ENCODE measurements around the gene SLC9A4.

SLC9A4 gene

DNA sequence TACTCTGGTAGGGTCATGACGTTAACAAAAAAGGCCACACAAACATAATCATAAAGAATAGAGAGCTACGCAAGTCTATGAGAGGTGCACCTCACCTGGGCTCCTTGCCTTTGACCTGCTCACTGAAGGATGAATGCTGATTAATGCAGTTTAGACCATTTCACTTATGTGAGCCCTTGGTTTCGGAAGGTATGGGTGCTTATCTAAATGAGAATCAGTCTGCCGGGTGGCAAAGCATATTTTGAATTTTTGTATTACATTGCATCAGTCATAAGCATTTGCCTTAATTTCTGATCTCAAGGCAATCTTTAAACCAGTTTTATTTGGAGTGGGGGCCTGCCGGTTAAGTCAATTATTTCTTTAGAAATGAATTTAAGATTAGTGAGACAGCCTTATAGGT is 42.8 kb downstream of the SLC9A4 start:
- no peak for ATAC-seq
- TF ChIP-seq, protein P1, sequence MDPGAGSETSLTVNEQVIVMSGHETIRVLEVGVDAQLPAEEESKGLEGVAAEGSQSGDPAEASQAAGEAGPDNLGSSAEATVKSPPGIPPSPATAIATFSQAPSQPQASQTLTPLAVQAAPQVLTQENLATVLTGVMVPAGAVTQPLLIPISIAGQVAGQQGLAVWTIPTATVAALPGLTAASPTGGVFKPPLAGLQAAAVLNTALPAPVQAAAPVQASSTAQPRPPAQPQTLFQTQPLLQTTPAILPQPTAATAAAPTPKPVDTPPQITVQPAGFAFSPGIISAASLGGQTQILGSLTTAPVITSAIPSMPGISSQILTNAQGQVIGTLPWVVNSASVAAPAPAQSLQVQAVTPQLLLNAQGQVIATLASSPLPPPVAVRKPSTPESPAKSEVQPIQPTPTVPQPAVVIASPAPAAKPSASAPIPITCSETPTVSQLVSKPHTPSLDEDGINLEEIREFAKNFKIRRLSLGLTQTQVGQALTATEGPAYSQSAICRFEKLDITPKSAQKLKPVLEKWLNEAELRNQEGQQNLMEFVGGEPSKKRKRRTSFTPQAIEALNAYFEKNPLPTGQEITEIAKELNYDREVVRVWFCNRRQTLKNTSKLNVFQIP (CRISPR knock-in tag; IDR thresholded peaks at IDR 0.05; ENCODE audit: borderline replicate concordance, low read depth) = no peak
- TF ChIP-seq ZNF70 (CRISPR knock-in tag; IDR thresholded peaks at IDR 0.05) (no peak), ARNTL (CRISPR knock-in tag; IDR thresholded peaks at IDR 0.05; ENCODE audit: borderline replicate concordance, low read depth) (no peak), RARB (CRISPR knock-in tag; IDR thresholded peaks at IDR 0.05) (no peak), OSR1 (CRISPR knock-in tag; IDR thresholded peaks at IDR 0.05) (no peak), ZC3H10 (CRISPR knock-in tag; IDR thresholded peaks at IDR 0.05) (no peak), CSDC2 (CRISPR knock-in tag; IDR thresholded peaks at IDR 0.05) (no peak), GLIS3 (CRISPR knock-in tag; IDR thresholded peaks at IDR 0.05) (no peak)

DNA sequence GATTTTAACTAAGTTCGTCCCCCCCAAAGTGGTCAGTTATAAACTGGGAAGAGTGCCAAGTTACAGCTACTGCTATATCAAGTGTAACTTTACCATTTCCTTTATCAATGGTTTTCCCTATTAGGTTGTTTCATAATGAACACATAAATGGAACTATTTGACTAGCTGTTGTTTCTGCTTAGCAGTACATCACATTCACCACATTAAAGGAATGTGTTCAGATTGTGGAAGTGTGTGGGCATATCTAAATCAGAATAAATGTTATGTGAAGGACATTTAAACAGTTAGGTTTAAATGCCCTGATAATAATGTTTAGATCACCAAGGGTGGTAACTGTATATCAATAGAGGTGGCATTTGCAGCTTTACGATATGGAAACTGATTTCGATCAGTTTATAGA is 45.1 kb downstream of the SLC9A4 start:
- TF ChIP-seq, protein P2, sequence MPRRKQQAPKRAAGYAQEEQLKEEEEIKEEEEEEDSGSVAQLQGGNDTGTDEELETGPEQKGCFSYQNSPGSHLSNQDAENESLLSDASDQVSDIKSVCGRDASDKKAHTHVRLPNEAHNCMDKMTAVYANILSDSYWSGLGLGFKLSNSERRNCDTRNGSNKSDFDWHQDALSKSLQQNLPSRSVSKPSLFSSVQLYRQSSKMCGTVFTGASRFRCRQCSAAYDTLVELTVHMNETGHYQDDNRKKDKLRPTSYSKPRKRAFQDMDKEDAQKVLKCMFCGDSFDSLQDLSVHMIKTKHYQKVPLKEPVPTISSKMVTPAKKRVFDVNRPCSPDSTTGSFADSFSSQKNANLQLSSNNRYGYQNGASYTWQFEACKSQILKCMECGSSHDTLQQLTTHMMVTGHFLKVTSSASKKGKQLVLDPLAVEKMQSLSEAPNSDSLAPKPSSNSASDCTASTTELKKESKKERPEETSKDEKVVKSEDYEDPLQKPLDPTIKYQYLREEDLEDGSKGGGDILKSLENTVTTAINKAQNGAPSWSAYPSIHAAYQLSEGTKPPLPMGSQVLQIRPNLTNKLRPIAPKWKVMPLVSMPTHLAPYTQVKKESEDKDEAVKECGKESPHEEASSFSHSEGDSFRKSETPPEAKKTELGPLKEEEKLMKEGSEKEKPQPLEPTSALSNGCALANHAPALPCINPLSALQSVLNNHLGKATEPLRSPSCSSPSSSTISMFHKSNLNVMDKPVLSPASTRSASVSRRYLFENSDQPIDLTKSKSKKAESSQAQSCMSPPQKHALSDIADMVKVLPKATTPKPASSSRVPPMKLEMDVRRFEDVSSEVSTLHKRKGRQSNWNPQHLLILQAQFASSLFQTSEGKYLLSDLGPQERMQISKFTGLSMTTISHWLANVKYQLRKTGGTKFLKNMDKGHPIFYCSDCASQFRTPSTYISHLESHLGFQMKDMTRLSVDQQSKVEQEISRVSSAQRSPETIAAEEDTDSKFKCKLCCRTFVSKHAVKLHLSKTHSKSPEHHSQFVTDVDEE (CRISPR knock-in tag; IDR thresholded peaks at IDR 0.05) = no peak
- TF ChIP-seq TOX (CRISPR knock-in tag; IDR thresholded peaks at IDR 0.05; ENCODE audit: borderline replicate concordance) (no peak), ISL1 (CRISPR knock-in tag; IDR thresholded peaks at IDR 0.05) (no peak), SNAI2 (CRISPR knock-in tag; IDR thresholded peaks at IDR 0.05) (no peak), OSR1 (CRISPR knock-in tag; IDR thresholded peaks at IDR 0.05) (no peak), ZNF565 (CRISPR knock-in tag; conservative IDR thresholded peaks at IDR 0.05; ENCODE audit: low read depth) (no peak), BACH2 (CRISPR knock-in tag; IDR thresholded peaks at IDR 0.05; ENCODE audit: borderline replicate concordance) (no peak), CSDC2 (CRISPR knock-in tag; IDR thresholded peaks at IDR 0.05) (no peak), ZFP3 (CRISPR knock-in tag; IDR thresholded peaks at IDR 0.05) (no peak)
- TF ChIP-seq, protein P3, sequence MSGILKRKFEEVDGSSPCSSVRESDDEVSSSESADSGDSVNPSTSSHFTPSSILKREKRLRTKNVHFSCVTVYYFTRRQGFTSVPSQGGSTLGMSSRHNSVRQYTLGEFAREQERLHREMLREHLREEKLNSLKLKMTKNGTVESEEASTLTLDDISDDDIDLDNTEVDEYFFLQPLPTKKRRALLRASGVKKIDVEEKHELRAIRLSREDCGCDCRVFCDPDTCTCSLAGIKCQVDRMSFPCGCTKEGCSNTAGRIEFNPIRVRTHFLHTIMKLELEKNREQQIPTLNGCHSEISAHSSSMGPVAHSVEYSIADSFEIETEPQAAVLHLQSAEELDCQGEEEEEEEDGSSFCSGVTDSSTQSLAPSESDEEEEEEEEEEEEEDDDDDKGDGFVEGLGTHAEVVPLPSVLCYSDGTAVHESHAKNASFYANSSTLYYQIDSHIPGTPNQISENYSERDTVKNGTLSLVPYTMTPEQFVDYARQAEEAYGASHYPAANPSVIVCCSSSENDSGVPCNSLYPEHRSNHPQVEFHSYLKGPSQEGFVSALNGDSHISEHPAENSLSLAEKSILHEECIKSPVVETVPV (CRISPR knock-in tag; IDR thresholded peaks at IDR 0.05) = no peak
- TF ChIP-seq, protein P4, sequence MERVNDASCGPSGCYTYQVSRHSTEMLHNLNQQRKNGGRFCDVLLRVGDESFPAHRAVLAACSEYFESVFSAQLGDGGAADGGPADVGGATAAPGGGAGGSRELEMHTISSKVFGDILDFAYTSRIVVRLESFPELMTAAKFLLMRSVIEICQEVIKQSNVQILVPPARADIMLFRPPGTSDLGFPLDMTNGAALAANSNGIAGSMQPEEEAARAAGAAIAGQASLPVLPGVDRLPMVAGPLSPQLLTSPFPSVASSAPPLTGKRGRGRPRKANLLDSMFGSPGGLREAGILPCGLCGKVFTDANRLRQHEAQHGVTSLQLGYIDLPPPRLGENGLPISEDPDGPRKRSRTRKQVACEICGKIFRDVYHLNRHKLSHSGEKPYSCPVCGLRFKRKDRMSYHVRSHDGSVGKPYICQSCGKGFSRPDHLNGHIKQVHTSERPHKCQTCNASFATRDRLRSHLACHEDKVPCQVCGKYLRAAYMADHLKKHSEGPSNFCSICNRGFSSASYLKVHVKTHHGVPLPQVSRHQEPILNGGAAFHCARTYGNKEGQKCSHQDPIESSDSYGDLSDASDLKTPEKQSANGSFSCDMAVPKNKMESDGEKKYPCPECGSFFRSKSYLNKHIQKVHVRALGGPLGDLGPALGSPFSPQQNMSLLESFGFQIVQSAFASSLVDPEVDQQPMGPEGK (CRISPR knock-in tag; IDR thresholded peaks at IDR 0.05; ENCODE audit: borderline replicate concordance) = no peak
- TF ChIP-seq, protein P5, sequence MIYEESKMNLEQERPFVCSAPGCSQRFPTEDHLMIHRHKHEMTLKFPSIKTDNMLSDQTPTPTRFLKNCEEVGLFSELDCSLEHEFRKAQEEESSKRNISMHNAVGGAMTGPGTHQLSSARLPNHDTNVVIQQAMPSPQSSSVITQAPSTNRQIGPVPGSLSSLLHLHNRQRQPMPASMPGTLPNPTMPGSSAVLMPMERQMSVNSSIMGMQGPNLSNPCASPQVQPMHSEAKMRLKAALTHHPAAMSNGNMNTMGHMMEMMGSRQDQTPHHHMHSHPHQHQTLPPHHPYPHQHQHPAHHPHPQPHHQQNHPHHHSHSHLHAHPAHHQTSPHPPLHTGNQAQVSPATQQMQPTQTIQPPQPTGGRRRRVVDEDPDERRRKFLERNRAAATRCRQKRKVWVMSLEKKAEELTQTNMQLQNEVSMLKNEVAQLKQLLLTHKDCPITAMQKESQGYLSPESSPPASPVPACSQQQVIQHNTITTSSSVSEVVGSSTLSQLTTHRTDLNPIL (CRISPR knock-in tag; IDR thresholded peaks at IDR 0.05; ENCODE audit: low read depth) = no peak
- ATAC-seq = no peak

DNA sequence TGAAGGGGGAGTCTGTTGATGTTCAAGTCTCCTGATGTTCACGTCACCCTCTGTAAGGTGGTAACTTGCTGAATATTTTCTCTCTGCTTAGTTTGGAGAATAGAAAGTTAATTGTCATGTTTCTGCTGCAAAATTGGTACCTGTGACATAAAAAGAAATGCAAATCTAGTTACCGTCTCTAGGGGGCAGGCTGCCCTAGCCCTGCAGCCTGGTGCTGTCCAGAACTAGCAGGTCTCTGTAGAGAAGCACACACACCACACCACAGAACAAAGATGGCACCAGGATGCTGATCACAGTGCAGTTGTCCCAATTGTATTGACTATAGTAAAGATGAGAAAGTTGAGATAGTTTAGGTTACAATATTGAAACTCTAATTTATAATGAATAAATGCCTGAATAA is 47.0 kb downstream of the SLC9A4 start:
- peak; percentile 90 for ATAC-seq
- TF ChIP-seq, protein P3 (CRISPR knock-in tag; IDR thresholded peaks at IDR 0.05) = no peak
- TF ChIP-seq GLIS3 (CRISPR knock-in tag; IDR thresholded peaks at IDR 0.05) = no peak
- TF ChIP-seq PPARA (CRISPR knock-in tag; IDR thresholded peaks at IDR 0.05; ENCODE audit: borderline replicate concordance) = no peak
- TF ChIP-seq ZFP3 (CRISPR knock-in tag; IDR thresholded peaks at IDR 0.05) = no peak
- no peak for TF ChIP-seq BACH2 (CRISPR knock-in tag; IDR thresholded peaks at IDR 0.05; ENCODE audit: borderline replicate concordance)
- no peak for TF ChIP-seq ESRRG (CRISPR knock-in tag; IDR thresholded peaks at IDR 0.05)
- no peak for TF ChIP-seq ZNF70 (CRISPR knock-in tag; IDR thresholded peaks at IDR 0.05)
